A549 (cell line): ENCODE results near the gene ZNF681. TPM values are rescaled to one million over a fixed set of nuclear protein-coding genes. Genes with fewer than 3 reads are reported as not detected.

Experiments
- polyA plus RNA-seq, 4 experiments: library from polyadenylated mRNA; depleted of rRNA in 3 of 4; stranded (reverse); fragments of >200 nt; fragmentation: RNase III in 1 of 4; extraction: RNeasy Plus Mini Kit Qiagen cat#74134 plus additional on column Dnase treatment in 1 of 4; gene quantifications; 2 replicates in 3 of 4; 3 replicates in 1 of 4; pipeline ENCODE4 v1.2.3, GENCODE V29; 2011 to 2017

Gene ZNF681
- polyA plus RNA-seq, 2 of the 4 experiments (the other 2 are of a cell fraction) = 0.01 to 0.03 TPM

Other genes starting within 250 kb of the ZNF681 start
- gene ZNF675, start 71.7 kb downstream of the ZNF681 start, polyA plus RNA-seq (2011; rRNA removed) = 7.3 and 8.4 TPM in 2 replicates
- gene ZNF675, start 71.7 kb downstream of the ZNF681 start, polyA plus RNA-seq (2017; fragmentation: RNase III; extraction: RNeasy Plus Mini Kit Qiagen cat#74134 plus additional on column Dnase treatment) = 5.0 to 6.2 TPM (median 5.2 TPM) in 3 replicates
- gene ZNF726, start 156.0 kb upstream of the ZNF681 start, polyA plus RNA-seq (2011; rRNA removed) = 1.6 and 2.1 TPM in 2 replicates
- 0.95 to 1.3 TPM (median 1.3 TPM) in 3 replicates for gene ZNF726, start 156.0 kb upstream of the ZNF681 start, polyA plus RNA-seq (2017; fragmentation: RNase III; extraction: RNeasy Plus Mini Kit Qiagen cat#74134 plus additional on column Dnase treatment)